Epithelial cell of esophagus (primary cell): ENCODE measurements around the gene FAXC.
"Not testable (repeated sequence)": the region's sequence is repeated elsewhere in the genome, so short reads cannot be mapped to it uniquely, and the experiment has no call there.

Source experiments
- DNase-seq: peaks from one replicate; pipeline ENCODE4 v3.0.0; 2010; ENCODE audit warnings: low read depth
- H3K4me3 ChIP-seq: 2 replicates; pipeline ENCODE4 v1.5.1; 2011; ENCODE audit warnings: mild to moderate bottlenecking, low read length, control low read depth
- TF ChIP-seq, protein P1 (sequence below): IDR thresholded peaks from 2 replicates; pipeline ENCODE4 v1.5.1; 2011; ENCODE audit warnings: low read depth, mild to moderate bottlenecking, low read length, control low read depth, inconsistent platforms; ENCODE audit not compliant: insufficient read depth; ENCODE audit errors: missing control alignments

Gene FAXC

DNA sequence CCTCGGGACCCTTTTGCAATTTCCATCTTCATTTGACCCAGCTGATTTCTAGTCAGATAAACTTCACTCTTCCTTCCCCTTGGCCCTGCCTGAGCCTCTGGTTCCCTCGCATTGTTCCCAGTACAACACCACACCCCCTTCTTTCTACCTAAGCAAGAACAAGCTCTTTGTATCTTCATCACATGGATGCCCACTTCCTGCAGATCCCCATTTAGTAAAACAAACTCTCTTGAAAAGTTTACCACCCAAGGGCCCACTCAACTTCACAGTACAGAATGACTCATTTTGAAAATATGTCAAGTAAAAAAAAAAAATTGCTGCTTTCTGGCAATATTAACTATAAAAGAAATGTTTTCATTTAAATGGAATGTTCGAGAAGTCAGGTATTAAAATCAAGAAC lies 5.2 kb downstream of the FAXC start:
- H3K4me3 ChIP-seq = no peak overlapping the region
- TF ChIP-seq, protein P1, sequence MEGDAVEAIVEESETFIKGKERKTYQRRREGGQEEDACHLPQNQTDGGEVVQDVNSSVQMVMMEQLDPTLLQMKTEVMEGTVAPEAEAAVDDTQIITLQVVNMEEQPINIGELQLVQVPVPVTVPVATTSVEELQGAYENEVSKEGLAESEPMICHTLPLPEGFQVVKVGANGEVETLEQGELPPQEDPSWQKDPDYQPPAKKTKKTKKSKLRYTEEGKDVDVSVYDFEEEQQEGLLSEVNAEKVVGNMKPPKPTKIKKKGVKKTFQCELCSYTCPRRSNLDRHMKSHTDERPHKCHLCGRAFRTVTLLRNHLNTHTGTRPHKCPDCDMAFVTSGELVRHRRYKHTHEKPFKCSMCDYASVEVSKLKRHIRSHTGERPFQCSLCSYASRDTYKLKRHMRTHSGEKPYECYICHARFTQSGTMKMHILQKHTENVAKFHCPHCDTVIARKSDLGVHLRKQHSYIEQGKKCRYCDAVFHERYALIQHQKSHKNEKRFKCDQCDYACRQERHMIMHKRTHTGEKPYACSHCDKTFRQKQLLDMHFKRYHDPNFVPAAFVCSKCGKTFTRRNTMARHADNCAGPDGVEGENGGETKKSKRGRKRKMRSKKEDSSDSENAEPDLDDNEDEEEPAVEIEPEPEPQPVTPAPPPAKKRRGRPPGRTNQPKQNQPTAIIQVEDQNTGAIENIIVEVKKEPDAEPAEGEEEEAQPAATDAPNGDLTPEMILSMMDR = no peak
- DNase-seq = no peak

DNA sequence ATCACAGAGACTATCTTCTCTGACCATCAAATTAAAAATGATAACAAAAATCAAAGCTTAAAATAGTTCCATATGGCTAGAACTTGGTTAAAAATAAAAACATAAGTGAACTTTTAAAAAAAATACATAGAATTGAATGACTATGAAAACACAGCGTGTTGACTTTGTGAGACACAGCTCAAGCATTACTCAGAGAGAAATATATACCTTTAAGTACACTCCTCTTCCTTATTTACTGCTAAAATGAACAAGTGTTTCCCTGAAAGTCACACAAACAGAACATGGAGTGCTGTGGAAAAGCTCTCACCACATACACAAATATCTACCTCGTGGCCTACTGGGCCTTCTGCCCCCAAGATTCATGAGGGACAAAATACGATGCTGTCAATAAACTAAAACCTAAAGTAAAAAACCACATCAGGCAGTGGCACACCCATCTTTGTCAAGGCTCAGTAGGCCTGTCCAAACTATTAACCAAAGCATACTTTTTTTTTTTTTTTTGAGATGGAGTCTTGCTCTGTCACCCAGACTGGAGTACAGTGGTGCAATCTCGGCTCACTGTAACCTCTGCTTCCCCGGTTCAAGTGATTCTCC lies 7.5 kb downstream of the FAXC start:
- no peak overlapping the region for H3K4me3 ChIP-seq
- peak; percentile 16 for DNase-seq
- TF ChIP-seq, protein P1 = no peak

DNA sequence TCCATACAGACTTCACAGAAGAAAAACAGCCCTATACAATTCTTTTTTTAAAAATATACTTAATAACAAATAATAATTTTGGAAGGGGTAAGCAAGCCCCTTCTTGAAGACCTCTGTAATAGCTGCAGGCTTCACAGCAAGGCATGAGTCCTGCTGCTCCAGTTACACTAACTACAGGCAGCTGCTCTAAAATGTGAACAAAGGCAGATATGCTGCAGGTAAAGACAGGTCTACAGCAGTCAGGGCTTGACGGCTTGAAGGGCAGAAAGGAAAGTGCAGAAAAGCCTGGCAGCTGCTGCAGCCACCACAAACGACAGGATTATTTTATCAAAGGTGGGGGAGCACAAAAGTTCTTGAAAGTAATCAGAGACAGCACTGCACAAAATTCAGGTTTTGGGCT lies 11.3 kb downstream of the FAXC start:
- TF ChIP-seq, protein P1 = no peak
- H3K4me3 ChIP-seq = no peak overlapping the region
- peak; percentile 57 for DNase-seq

DNA sequence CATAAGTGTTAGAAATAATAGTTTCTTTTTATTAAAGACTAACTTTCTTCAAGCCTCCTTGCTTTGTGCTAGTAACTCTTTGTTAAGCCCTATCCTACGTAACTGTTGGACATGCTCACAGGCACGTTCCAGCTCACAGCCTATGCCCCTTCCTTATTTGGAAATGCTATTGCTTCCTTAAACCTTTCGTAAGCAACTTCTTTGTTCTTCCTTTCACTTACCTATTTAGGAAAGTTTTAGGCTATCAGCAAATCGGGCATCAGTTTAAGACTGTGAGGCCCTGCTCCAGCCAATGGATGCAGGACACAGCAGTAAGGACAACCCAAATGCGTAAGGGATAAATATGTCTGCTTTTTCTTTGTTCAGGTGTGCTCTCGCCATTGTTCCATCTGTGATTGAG lies 14.2 kb downstream of the FAXC start:
- peak; percentile 48 for DNase-seq

DNA sequence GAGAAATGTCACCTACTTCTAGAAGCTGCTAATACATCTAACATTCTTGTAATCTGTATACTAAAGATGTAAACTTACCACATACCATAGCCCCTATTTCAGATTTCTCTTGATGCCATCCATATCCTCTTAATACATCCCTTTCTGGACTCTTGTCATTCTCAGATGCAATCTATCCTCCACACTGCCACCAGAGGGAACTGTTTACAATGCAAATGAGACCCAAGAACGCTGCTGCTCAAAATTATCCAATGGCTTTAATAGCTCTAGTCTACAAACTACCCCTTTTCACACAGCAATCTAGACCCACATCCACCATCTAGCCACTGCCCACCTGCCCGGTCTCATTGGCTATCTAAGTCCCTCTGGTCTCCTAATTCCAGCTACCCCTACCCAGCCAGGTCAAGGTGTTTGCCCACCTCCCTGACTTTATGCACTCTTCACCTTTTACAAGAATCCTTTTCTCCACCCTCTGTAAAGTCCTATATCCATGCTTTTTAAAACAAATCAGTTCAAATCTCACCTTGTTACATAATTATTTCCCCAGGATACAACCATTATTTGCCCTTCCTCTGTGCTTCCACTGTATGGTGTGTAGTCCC lies 14.8 kb downstream of the FAXC start:
- H3K4me3 ChIP-seq = no peak overlapping the region
- DNase-seq = peak; percentile 80
- TF ChIP-seq, protein P1 = peak; percentile 89

More for the DNA sequence above, 14.2 kb downstream of the FAXC start:
- not testable (repeated sequence) for H3K4me3 ChIP-seq

DNA sequence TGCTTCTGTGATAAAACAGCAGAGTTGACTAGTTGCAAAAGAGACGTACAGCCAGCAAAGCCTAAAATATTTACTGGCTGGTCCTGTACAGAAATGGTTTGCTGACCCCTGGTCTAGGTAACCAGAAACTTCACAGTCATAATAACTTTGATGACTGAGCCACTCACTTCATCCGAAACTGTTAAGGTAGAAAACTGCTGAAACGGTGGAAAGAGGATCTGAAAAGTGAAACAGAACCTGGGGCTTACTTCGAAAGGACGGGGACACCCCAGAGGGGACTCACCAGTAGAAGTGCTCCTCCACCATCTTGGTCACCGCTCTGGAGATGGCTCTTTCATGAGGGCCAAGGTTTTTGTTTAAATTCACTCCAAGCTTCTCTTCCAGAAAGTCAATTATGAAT lies 16.4 kb downstream of the FAXC start:
- TF ChIP-seq, protein P1 = no peak
- no peak for DNase-seq
- no peak overlapping the region for H3K4me3 ChIP-seq

DNA sequence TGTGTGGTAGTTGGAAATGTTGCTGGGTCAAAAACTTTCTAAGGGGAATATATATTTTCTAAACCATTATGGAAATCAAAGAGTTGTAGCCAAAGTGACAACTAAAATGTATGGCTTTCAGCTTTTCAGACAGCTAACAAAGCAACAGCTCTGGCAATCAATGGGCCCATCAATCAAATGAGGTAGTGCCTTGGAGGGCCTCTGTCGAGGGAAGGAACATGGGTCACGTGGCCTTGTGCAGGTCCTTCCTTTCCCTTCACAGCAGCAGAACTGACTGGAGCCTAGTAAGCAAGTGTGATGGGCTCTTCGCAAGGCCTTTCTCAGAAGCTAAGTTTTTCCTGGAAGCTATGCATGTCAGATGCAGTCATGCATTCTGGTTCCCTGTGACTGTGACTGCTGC lies 17.9 kb downstream of the FAXC start:
- no peak for DNase-seq
- TF ChIP-seq, protein P1 = no peak
- H3K4me3 ChIP-seq = no peak overlapping the region
